Pulmonary artery endothelial cell (primary cell): ENCODE measurements around the gene SDC1. TPM values are rescaled to one million over a fixed set of nuclear protein-coding genes. Genes with fewer than 3 reads are reported as not detected.
"Not testable (repeated sequence)": the region's sequence is repeated elsewhere in the genome, so short reads cannot be mapped to it uniquely, and the experiment has no call there.

Source experiments
- DNase-seq: peaks from one replicate; pipeline ENCODE4 v3.0.0-alpha.2; 2011; ENCODE audit warnings: low read depth, low spot score
- total RNA-seq: library from RNA; depleted of rRNA; stranded (reverse); fragments of >200 nt; gene quantifications from 2 replicates; pipeline ENCODE4 v1.2.3, GENCODE V29; 2014

The SDC1 gene
- total RNA-seq, 1 donor from 2014 or later = 2.3 TPM

- no peak for DNase-seq
These were observed 25.9 kb downstream of the SDC1 start for GRCh38 chr2:20198796-20199632.

DNA sequence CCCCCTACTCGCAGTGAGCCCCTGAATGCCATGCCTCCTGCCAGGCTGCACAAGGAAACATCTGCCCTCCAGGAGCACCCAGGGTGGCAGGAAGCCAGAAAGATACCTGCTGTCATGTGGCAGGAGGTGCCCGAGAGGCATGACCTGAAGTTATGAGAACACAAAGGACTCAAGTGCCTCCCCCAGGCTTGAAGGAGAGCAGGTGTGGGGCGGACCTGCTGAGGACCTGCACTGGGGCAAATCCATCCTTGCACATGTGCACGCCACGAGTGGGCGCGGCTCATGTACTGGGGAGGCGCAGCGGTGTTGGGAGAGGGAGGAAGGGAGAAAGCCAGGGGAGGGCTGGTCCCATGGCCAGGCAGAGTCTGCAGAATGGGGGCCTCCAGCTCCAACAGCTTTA lies 26.9 kb downstream of the SDC1 start:
- DNase-seq = no peak

GRCh38 chr2:20197192-20197591 lies 27.7 kb downstream of the SDC1 start:
- DNase-seq = no peak

GRCh38 chr2:20196657-20197161 lies 28.2 kb downstream of the SDC1 start:
- no peak for DNase-seq

GRCh38 chr2:20196053-20196656 lies 28.8 kb downstream of the SDC1 start:
- DNase-seq = no peak

GRCh38 chr2:20195431-20196033 lies 29.4 kb downstream of the SDC1 start:
- DNase-seq = no peak

DNA sequence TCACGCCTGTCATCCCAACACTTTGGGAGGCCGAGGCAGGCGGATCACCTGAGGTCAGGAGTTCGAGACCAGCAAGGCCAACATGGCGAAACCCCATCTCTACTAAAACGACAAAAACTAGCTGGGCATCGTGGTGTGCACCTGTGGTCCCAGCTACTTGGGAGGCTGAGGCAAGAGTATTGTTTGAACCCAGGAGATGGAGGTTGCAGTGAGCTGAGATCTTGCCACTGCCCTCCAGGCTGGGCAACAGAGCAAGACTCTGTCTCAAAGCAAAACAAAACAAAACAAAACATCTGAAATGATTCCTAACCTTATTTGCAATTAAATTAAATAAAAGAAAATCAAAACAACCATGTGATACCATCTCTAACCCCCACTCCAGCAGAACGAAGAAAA lies 29.9 kb downstream of the SDC1 start:
- not testable (repeated sequence) for DNase-seq

- DNase-seq = no peak
These were observed 30.6 kb downstream of the SDC1 start for GRCh38 chr2:20194097-20195015.

GRCh38 chr2:20193185-20193584 lies 31.7 kb downstream of the SDC1 start:
- DNase-seq = no peak

DNA sequence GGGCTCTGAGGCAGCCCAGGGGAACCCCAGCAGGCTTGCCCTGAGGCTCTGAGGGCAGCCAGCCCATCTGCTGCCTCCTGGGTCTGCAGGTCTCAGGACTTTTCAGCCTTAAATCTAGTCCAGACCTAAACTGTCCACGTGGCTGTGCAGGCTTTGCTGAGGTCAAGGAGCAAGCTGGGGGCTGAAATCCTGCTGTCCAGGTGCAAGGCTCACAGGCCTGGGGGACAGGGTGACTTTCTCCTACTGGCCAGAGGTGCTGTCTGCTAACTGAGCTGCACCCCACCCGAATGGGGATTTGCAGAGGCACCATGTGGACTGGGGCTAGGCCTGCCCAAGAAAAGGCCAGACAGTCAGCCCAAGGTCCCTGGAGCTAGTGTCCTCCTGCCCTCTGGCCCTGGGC lies 32.1 kb downstream of the SDC1 start:
- no peak for DNase-seq

DNA sequence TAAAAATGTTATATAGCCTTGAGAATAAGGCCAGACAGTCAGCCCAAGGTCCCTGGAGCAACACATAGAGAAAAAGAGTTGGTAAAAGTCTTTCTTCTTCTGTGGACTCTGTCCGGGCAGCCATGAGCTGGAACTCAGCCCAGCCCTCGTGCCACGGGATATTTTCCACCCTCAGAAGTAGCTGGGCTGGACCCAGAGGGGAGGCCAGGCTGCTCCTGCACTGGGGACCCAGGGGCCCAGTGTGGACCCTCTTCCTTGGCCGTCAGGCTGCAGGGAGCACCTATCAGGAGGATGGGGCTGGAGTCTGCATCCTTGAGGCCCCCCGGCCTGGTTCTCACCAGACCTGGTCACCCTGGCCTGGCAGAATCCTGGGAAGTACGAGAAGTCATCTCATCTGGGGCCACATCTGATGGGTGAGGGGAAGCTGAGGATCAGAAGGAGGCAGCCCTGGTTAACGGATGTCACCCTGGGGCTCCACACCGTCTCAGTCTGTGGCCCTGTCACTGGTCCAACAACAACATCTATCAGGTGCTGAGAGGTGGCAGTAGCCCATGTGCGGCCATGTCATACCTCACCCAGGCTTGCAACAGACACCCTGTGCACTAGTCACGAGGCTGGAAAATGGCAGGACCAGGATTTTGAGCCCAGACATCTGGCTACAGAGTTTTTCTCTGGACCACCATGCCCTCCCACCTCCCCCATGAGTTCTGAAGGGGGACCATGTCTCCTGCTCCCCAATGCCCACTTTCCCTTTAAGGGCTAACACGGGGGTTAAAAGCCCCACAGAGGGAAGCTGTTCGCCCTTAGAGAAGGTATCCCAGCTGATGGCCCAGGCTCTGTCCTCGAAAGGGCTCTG lies 33.0 kb downstream of the SDC1 start:
- no peak for DNase-seq

DNA sequence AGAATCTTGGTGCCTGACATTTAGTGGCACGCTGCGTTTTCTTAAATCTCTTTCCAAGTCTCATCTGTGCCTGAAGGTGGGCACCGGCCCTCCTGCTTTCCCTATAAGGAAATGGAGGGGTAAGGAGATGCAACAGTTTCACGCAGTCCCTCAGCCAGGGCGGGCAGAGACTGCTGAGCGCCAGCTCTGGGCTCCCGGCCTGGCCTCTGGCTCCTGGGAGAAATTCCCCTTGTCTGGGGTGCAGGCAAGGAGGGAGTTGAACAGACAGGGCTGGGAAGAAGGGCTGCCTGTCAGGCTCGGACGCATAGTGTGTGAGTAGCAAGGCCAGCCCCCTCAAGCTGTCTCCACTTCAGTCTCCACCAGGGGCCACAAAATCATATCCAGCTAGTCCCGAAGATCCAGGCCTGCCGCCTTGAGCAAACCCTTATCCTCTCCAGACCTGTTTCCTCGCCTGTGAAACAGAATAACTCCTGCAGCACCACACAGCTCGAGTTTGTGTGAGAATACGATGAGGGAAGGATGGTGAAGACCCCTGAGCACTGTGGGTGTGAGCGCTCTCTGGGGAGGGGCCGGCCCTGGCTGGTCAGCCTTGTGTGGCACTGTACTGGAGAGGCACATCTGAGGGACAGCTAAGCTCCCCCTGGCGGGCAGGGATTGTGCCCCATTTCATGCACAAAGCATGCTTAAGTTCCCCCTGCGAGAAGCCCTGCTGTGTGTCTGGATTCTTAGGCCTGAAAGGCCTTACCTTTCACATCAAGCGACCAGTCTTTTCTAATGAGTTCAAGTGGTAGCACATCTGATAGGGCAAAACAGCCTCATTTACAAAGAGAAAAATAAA lies 33.8 kb downstream of the SDC1 start:
- DNase-seq = peak; percentile 11

GRCh38 chr2:20190170-20190569 lies 34.8 kb downstream of the SDC1 start:
- no peak for DNase-seq

DNA sequence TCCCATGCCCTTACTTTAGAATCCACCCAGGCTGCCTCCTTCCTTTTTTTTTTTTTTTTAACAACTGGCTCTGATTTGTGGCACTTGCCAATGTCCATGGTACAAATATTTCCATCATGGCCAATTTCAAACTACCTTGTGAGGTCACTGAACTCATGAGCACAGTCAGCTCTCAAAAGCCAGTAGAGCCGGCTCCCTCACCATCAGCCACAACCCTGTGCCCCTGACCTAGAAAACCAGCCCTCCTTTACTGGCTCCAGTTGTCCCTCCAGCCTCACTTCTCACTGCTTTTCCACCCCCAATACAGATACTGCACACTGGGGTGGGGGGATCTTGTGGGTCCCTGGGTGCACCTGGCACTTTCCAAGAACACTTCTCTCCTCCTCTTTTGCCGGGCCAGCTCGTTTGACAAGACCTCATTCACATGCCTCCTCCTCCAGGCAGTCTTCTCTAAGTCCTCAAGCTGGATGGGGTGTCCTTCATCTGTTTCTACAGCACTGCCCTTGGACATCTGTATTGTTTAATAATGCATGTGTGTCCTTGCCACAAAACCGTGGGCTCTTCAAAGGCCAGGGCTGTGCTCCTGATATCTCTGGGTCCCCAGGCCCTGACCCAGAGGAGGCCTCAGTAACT lies 35.5 kb downstream of the SDC1 start:
- DNase-seq = no peak

DNA sequence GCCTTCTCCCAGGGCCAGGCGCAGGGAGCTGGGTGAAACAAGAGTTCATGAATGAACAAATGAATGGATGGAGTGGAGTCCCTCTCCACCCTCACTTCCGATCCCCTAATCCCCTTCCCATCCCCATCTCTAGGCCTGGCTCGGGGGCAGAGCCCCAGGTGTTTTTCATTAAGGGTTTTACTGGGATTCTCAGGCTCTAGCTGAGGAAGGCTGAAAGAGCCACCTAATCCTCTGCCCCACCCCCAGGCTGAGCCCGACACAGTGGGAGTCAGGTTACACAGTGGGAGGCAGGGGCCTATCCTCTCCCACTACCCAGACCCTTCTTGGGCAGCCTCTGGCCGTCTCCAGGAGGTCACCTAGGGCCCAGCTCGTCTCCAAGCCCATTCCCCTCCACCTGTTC lies 36.1 kb downstream of the SDC1 start:
- DNase-seq = no peak

DNA sequence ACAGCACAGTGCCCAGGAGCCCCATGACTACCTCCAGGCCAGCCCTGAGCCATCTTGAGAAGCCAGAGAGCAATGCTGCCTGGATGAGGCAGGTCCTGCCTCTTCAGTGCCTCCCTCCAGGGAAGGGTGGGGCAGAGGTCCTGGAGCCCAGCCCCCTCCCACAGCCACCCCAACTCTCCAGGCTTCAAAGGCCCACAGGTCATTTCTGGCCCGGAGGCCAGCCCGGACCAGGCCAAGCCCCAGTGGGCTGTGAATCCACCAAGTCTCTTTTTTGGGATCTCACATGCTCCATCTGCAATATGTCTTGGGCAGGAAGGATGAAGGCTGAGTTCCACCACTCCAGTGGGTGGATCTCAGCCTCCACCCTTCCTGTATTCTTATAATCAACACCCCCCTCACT lies 36.7 kb downstream of the SDC1 start:
- no peak for DNase-seq

DNA sequence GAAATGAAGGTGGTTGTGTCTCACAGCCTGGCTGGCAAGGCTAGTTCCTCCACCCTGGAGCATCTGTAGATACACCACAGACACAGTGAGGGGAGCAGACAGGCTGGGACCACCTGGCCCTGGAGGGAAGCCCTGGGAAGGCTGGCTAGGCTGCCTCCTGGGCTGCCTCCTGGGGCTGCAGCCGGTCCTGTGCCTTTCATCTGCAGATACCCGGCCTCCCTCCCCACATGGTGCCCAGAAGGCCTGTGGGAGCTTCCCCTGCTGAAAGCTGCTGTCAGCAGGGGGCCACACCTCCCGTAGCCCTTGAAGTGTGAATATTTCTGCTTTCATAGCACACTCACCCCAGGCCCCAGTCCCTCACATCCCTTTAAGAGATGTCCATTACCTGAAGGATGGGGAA lies 37.6 kb downstream of the SDC1 start:
- DNase-seq = no peak

- DNase-seq = no peak
These were observed 38.1 kb downstream of the SDC1 start for GRCh38 chr2:20186855-20187187.
